Measurements from ENCODE around the gene AGBL2.

DNA sequence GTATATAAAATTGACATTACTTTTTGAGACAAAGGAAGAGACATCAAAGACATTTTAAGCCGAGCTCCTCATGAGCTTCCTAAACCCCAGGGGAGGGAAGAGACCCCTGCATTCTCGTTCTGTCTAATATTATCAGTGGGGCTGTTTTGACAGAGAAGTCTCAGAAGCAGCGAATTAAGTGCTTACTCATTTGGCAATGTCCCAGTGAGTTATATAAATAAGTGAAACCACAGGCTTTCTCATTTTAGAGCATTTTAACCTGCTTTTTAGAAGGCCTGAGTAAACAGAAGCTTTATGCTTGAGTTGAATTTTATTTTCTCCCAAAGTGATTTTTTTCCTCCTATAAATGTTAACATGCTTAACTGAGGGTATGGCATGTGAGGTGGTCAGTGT is 97.8 kb downstream of the AGBL2 start:
- TF ChIP-seq POLR2A (IDR thresholded peaks at IDR 0.05) (no peak), EP300 (IDR thresholded peaks at IDR 0.05) (no peak)
- TF ChIP-seq, protein P1, sequence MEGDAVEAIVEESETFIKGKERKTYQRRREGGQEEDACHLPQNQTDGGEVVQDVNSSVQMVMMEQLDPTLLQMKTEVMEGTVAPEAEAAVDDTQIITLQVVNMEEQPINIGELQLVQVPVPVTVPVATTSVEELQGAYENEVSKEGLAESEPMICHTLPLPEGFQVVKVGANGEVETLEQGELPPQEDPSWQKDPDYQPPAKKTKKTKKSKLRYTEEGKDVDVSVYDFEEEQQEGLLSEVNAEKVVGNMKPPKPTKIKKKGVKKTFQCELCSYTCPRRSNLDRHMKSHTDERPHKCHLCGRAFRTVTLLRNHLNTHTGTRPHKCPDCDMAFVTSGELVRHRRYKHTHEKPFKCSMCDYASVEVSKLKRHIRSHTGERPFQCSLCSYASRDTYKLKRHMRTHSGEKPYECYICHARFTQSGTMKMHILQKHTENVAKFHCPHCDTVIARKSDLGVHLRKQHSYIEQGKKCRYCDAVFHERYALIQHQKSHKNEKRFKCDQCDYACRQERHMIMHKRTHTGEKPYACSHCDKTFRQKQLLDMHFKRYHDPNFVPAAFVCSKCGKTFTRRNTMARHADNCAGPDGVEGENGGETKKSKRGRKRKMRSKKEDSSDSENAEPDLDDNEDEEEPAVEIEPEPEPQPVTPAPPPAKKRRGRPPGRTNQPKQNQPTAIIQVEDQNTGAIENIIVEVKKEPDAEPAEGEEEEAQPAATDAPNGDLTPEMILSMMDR (IDR thresholded peaks at IDR 0.05) = no peak

Measured in tibial nerve (tissue), 4 donors.